DOHH2 (cell line): Measurements from ENCODE around the gene AFP.

Experiments used
- EZH2phosphoT487 ChIP-seq: fragments of 200-600 bp; sonication (generic); IDR thresholded peaks from 2 replicates; pipeline ENCODE4 v1.6.1; 2017; ENCODE audit warnings: borderline replicate concordance, mild to moderate bottlenecking, antibody characterized with exemption, low read length, moderate library complexity, mixed read lengths
- TF ChIP-seq, protein P1 (sequence below): fragments of 200-600 bp; sonication (generic); IDR thresholded peaks from one replicate; pipeline ENCODE4 v1.5.1; 2014; ENCODE audit warnings: antibody characterized with exemption, mild to moderate bottlenecking, low read depth, low read length; ENCODE audit not compliant: poor library complexity, severe bottlenecking

DNA sequence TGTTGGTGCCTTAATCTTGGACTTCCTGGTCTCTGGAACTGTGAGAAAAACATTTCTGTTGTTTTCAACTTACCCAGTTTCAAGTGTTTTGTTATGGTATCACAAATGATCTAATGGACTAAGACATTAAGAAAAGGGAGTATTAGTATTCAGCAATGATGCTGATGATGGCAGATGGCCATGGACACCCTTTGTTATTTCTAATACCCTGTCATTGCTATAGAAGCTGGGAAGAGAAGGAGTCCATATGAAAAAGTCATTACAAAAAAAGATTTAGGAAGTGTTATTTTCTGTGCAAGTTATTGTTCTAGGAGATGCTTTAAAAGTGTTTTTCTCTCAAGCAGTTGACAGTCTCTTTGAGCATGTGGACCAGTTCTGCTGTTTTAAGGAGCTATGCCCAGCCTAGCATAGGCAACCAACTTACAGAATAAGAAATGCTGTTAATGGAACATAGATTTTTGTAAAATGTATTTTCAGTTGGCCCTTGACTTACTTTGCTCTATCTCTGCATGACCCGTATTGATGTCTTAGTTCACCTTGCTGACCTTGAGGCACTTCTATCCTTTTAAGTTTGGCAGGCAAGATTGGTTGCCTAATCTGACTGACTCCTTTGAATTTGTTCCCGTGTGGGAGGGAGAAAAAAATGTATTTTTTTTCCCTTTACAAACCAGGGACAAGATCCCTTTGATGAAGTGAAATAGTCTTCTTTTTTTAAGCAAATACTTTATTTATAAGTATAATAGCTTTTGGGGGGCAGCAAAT is 6.0 kb upstream of the AFP start:
- TF ChIP-seq, protein P1, sequence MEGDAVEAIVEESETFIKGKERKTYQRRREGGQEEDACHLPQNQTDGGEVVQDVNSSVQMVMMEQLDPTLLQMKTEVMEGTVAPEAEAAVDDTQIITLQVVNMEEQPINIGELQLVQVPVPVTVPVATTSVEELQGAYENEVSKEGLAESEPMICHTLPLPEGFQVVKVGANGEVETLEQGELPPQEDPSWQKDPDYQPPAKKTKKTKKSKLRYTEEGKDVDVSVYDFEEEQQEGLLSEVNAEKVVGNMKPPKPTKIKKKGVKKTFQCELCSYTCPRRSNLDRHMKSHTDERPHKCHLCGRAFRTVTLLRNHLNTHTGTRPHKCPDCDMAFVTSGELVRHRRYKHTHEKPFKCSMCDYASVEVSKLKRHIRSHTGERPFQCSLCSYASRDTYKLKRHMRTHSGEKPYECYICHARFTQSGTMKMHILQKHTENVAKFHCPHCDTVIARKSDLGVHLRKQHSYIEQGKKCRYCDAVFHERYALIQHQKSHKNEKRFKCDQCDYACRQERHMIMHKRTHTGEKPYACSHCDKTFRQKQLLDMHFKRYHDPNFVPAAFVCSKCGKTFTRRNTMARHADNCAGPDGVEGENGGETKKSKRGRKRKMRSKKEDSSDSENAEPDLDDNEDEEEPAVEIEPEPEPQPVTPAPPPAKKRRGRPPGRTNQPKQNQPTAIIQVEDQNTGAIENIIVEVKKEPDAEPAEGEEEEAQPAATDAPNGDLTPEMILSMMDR = no peak
- TF ChIP-seq EZH2phosphoT487 = no peak
